GM19455 (cell line): Measurements from ENCODE around the gene CFAP54.

Experiments
- ATAC-seq: cut with Tn5 transposase; IDR thresholded peaks from one replicate; pipeline ENCODE4 v1.9.1; 2021; ENCODE audit not compliant: unreplicated experiment

Gene CFAP54

GRCh38 chr12:96882862-96883261 is 393.5 kb downstream of the CFAP54 start:
- ATAC-seq: no peak

DNA sequence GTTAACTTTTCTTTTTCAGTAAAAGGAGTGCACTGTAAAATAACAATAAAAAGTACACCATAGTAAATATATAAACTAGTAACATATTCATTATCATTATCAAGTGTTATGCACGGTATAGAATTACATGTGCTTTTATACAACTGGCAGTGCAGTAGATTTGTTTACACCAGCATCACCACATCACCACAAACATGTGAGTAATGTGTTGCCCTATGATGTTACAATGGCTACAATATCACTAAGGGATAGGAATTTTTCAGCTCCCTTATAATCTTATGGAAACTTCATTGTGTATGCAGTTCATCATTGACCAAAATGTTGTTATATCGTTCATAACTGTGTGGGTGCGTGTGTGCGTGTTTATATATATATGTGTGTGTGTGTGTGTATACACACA is 394.2 kb downstream of the CFAP54 start:
- ATAC-seq: no peak

- ATAC-seq: no peak
These were observed 397.8 kb downstream of the CFAP54 start for GRCh38 chr12:96886998-96887677.

GRCh38 chr12:96889273-96889933 is 400.0 kb downstream of the CFAP54 start:
- no peak for ATAC-seq

DNA sequence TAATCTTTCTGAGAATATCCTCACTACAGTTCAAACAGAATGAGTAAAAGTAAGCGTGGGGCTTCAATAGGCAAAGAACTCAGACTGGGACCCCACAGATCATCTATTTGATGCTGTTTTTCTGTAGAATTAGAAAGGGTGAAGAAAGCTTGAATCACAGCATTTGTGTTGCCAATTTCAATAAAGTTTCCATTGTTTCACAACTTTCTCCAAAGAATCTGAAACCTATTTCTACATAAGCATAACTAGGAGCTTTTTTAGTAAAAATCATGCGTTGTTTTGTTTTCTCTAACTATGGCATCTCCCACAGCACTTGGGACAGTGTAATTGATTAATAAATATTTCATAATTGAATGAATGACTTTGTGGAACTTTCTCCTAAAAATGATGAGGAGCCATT is 401.0 kb downstream of the CFAP54 start:
- ATAC-seq: no peak

- ATAC-seq: no peak
These were observed 402.7 kb downstream of the CFAP54 start for GRCh38 chr12:96892104-96892503.

DNA sequence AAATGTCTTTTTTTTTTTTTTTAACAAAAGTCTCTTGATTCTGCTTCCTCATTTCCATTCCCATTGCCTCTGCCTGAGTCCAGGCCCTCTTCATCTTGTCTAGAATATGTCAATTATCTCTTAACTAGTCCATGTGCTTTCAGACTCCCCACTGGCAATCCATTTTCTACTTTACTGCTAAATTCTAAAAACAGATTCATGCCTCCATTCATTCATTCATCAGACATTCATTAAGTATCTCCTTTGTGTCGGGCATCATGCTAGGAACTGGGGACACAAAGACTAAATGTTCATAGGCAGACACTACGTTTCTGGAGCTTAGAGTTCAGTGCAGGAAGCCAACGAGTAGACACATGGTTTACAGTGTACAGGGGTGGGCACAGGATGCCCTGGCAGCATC is 408.0 kb downstream of the CFAP54 start:
- no peak for ATAC-seq

GRCh38 chr12:96901175-96901574 is 411.8 kb downstream of the CFAP54 start:
- ATAC-seq: no peak

DNA sequence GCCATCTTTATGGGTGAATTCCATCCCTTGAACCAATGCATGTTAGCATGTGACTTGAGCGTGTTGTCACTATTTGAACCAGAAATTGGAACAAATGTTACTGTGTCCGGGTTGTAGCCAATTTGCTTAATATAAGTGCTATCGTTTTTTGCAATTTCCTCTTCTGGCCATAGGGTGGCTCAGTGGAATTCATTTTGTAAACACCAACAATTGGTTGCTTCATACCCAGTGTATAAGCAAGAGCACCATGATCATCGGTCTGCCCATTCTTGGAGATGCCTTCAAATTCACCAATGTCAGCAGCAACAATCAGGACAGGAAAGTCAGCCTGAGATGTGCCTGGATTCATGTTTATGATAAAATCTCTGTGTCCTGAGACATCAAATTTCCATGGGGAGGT is 412.7 kb downstream of the CFAP54 start:
- ATAC-seq: no peak

GRCh38 chr12:96906498-96906848 is 417.1 kb downstream of the CFAP54 start:
- ATAC-seq: no peak

DNA sequence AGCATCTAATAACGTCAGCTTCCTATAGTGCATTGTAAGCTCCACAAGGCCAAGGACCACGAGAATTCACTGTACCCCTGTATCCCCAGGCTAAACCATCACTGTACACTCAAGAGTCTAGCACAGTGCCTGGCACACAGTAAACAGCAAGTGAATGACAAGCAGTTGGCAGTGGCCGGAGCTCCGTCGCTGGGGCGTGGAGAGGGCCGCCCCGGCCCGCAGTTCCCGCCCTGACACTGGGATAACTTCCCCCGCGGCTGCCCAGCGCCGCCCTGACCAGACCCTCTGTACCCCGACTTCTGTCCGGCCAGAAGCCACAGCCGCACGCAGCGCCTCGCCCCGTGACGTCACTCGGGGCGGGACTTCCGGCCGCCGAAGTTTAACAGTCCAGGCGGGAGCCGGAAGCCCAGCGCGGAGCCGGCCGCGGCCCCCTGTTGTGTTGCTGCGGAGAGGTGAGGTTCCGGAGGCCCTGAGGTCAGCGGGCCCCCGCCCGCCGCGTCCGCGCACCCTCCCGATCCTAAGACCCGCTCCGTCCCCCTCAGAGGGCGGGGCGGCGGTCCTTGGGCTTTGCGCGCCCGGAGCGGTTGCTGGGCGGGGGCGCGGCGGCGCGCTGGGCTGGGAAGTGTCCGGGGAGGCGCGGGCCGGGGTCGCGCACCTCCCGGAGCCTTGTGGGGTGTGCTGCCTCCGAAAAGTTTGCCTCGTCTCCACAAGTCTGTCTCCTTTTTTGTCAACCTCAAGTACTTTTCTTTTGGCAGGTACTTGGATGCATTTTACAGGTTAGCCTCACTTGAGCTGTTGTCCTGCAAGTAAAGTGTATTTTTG is 417.7 kb downstream of the CFAP54 start, which contains the start of gene NEDD1:
TSS of gene NEDD1 (plus strand) at position 409 of the 822 bp plus-strand sequence. CDS start 2,503 bp downstream, outside the sequence.
- peak; percentile 95 for ATAC-seq

DNA sequence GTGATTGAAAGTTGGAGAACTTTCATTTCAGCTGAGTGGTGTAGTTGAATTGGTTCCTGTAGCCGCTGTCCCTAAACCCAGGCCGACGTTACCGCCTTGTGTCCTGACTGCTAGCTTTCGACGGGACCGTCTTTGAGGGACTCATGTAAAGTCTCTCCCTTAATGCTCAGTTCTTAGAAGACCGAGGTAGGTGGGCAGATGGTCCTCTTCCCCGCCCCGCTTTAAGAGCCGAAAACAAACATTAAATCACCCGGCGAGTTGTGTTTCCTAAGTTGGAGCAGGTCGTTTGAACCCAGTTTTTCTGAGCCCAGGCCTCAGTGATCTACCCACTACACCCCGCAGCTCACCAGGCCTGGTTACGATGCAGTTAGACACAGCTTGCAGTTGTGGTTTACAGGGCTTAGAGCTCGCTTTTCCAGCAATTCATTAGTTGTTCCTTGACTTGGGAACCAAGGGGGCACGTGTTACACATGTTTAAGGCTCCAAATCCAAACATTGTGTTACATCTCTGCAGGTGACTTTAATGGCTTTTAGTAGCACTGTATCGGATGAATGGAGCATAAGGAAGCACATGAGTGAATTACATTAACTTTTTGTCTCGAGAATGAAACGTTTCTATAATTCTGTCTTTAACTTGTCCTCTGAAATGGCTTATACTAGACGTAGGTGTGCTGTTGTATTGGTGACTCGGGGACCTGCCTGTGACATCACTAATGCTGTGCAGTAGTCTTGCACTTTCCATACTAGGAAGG is 418.5 kb downstream of the CFAP54 start:
- ATAC-seq: peak; percentile 30

GRCh38 chr12:96908423-96908675 is 419.0 kb downstream of the CFAP54 start:
- no peak for ATAC-seq

DNA sequence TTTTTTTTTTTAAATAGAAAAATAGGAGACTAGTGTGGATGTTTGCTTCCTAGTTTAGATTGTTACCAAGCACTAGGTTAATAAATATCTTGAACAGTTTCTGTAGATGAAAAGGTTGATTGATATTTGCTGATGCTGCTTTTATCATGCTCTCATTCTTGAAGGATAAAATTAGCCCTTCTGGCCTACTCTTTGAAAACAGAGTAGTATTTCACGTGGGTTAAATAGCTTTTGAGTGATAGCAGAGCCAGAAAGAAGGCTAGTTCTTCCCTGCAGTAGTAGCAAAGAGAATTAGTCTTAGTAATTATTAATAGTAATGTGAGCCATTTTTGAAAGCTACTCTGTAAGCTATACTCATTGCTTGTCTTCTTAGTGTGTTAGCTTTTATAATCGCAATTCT is 422.9 kb downstream of the CFAP54 start:
- no peak for ATAC-seq

DNA sequence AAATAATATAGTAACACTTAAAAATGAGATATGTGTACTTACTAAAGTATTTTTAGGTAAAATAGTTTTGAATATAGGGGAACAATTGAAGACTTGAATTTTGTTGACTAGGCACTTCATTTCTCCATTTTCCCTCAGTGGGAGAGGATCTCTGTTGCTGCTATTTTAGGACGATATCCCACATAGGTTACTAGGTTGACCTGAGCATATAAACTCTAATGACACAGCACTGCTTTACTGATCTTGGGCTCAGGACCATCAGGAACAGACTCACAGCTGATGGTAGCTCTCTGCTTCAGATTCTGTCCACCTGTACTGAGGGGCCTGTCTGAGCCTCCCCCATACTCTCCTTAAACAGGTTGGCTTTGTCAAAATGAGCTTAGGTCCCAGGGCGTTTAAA is 423.6 kb downstream of the CFAP54 start:
- no peak for ATAC-seq

DNA sequence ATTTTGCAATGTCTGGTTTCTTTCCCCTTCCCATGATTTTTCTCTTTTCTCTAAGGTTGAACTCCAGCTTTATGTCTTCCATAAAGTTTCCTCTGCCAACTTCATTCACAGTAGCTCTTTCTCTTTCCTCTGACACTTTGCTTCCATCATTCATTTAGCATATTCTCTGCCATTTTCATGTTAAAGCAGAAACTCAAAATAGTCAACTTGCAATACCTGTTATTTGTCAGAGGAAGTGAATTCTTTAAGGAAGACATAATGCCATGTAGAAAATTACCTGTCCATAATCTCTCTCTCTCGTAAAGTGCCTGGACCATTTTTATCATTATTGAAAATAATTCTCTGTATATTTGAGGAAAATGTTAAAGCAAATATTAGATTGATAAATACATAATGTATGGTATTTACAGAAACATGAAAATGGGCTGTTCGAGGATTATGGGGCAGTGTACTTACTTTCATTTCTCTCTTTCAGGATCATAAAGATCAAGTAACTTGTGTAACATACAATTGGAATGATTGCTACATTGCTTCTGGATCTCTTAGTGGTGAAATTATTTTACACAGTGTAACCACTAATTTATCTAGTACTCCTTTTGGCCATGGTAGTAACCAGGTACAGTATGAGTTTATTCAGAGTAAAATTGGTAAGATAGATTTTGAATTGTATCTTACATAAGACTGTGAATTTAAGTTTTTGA is 430.3 kb downstream of the CFAP54 start:
- no peak for ATAC-seq
